Measurements from ENCODE around the gene EFR3B.

DNA sequence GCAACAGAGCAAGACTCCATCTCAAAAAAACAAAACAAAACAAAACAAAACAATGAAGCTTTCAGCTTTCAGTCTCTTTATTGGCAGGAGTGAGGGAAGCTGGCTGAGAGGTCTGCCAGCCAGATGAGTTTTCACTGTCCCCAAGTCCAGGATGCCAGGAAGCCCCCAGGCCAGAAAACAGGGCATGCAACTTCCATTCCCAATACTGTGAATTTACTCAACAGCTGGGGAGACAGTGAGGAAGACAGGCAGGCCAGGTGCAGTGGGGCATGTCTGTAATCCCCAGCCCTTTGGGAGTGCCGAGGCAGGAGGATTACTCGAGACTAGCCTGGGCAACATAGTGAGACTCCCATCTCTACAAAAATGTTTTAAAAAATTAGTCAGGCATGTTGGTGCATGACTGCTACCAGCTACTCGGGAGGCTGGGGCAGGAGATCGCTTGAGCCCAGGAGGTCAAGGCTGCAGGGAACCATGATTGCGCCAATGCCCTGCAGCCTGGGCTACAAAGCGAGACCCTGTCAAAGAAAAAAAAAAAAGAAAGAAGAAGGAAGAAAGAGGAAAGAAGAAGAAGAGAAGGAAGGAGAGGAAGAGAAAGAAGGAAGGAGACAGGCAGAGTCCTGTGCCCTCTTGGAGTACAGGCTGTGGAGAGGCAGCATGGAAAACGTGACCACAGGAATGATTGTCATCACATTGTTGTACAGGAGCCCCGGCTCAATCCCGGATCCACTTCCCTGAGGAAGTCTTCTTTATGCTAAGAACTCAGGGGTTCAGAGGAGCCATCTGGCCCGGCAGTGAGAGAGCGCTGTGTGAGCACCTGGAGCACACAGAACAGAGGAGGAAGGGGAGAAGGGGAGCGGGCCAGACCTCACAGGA, 155.7 kb downstream of the EFR3B start:
- TF ChIP-seq, protein P1, sequence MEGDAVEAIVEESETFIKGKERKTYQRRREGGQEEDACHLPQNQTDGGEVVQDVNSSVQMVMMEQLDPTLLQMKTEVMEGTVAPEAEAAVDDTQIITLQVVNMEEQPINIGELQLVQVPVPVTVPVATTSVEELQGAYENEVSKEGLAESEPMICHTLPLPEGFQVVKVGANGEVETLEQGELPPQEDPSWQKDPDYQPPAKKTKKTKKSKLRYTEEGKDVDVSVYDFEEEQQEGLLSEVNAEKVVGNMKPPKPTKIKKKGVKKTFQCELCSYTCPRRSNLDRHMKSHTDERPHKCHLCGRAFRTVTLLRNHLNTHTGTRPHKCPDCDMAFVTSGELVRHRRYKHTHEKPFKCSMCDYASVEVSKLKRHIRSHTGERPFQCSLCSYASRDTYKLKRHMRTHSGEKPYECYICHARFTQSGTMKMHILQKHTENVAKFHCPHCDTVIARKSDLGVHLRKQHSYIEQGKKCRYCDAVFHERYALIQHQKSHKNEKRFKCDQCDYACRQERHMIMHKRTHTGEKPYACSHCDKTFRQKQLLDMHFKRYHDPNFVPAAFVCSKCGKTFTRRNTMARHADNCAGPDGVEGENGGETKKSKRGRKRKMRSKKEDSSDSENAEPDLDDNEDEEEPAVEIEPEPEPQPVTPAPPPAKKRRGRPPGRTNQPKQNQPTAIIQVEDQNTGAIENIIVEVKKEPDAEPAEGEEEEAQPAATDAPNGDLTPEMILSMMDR (IDR thresholded peaks at IDR 0.05; ENCODE audit: low read depth, low read length) = no peak
- TF ChIP-seq POLR2A (IDR thresholded peaks at IDR 0.05; ENCODE audit: extremely low read depth, insufficient read length) = no peak

All from NB4 (cell line).